ENCODE results near the gene OR2H1. TPM values are rescaled to one million over a fixed set of nuclear protein-coding genes. Genes with fewer than 3 reads are reported as not detected.

Gene OR2H1
- total RNA-seq, 1 donor from 2014 or later, result not detected

GRCh38 chr6:29487131-29487530 is 30.2 kb downstream of the OR2H1 start:
- H3K36me3 ChIP-seq (ENCODE audit: control insufficient read depth, insufficient read depth, low read length), result no peaks in the 10 kb centered on the region
- DNase-seq (ENCODE audit: low read depth), result no peak
- TF ChIP-seq, protein P1, sequence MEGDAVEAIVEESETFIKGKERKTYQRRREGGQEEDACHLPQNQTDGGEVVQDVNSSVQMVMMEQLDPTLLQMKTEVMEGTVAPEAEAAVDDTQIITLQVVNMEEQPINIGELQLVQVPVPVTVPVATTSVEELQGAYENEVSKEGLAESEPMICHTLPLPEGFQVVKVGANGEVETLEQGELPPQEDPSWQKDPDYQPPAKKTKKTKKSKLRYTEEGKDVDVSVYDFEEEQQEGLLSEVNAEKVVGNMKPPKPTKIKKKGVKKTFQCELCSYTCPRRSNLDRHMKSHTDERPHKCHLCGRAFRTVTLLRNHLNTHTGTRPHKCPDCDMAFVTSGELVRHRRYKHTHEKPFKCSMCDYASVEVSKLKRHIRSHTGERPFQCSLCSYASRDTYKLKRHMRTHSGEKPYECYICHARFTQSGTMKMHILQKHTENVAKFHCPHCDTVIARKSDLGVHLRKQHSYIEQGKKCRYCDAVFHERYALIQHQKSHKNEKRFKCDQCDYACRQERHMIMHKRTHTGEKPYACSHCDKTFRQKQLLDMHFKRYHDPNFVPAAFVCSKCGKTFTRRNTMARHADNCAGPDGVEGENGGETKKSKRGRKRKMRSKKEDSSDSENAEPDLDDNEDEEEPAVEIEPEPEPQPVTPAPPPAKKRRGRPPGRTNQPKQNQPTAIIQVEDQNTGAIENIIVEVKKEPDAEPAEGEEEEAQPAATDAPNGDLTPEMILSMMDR (IDR thresholded peaks at IDR 0.05; ENCODE audit: insufficient read depth, low read length, poor library complexity, severe bottlenecking), result no peak
- H3K4me3 ChIP-seq (ENCODE audit: low read depth, low read length), result no peak overlapping the region
- no peaks in the 10 kb centered on the region for H3K27me3 ChIP-seq (ENCODE audit: control insufficient read depth, insufficient read depth, low read length)

DNA sequence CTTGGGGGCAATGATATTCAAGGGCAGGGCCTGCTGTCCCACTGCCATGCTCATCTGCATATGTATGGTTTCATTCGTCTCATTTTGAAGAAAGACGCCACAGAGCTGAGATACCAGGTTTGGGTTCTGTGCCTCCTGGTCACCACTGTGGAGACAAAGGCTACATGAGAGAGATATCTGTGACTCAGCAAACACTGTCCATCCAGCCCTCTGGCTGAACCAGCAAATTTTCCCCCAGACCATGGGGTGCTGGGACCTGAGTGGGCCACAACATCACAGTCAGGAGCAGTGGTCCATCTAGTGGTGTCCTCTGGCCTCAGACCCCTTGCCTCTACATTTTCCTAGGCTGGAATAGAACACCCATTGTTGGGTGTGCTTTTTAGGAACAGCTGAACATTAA is 30.7 kb downstream of the OR2H1 start, which contains the start of gene MAS1L:
Gene MAS1L, minus strand, starts transcription at position 297 of the 400 bp plus-strand sequence. Its CDS starts 54 bp downstream, at position 243.
- DNase-seq (ENCODE audit: low read depth), result no peak
- H3K4me3 ChIP-seq (ENCODE audit: low read depth, low read length), result no peak within 1 kb of the TSS
- TF ChIP-seq, protein P1 (IDR thresholded peaks at IDR 0.05; ENCODE audit: insufficient read depth, low read length, poor library complexity, severe bottlenecking), result no peak
- H3K36me3 ChIP-seq (ENCODE audit: control insufficient read depth, insufficient read depth, low read length), result no peaks in the 10 kb centered on the region
- H3K27me3 ChIP-seq (ENCODE audit: control insufficient read depth, insufficient read depth, low read length), result no peaks in the 10 kb centered on the region

GRCh38 chr6:29488874-29489273 is 31.9 kb downstream of the OR2H1 start:
- DNase-seq (ENCODE audit: low read depth), result no peak
- Histone ChIP-seq H3K4me3 (ENCODE audit: low read depth, low read length) (no peak overlapping the region), H3K27me3 (ENCODE audit: control insufficient read depth, insufficient read depth, low read length) (no peaks in the 10 kb centered on the region), H3K36me3 (ENCODE audit: control insufficient read depth, insufficient read depth, low read length) (no peaks in the 10 kb centered on the region)
- TF ChIP-seq, protein P1 (IDR thresholded peaks at IDR 0.05; ENCODE audit: insufficient read depth, low read length, poor library complexity, severe bottlenecking), result no peak

GRCh38 chr6:29489286-29489685 is 32.3 kb downstream of the OR2H1 start:
- H3K36me3 ChIP-seq (ENCODE audit: control insufficient read depth, insufficient read depth, low read length), result no peaks in the 10 kb centered on the region
- TF ChIP-seq, protein P1 (IDR thresholded peaks at IDR 0.05; ENCODE audit: insufficient read depth, low read length, poor library complexity, severe bottlenecking), result no peak
- DNase-seq (ENCODE audit: low read depth), result no peak
- no peak overlapping the region for H3K4me3 ChIP-seq (ENCODE audit: low read depth, low read length)
- no peaks in the 10 kb centered on the region for H3K27me3 ChIP-seq (ENCODE audit: control insufficient read depth, insufficient read depth, low read length)

DNA sequence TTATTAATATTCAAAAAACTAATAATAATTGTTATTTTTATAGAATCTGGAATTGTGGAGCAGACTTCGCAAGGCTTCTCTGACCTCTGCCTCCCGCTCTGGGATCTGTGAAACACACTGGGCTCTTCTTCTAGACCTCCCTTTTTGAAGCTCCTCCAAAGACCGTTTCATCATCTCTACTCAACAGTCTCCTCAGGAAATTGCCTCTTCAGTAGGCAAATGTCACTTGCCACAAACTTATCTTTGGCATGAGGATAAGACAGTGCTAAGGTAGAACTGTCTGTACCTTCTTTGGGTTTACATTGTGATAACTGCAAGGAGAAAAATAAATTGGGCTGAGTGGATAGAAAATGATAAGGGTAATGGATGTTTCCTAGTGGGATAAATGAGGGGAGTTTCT is 33.1 kb downstream of the OR2H1 start:
- H3K4me3 ChIP-seq (ENCODE audit: low read depth, low read length), result no peak overlapping the region
- TF ChIP-seq, protein P1 (IDR thresholded peaks at IDR 0.05; ENCODE audit: insufficient read depth, low read length, poor library complexity, severe bottlenecking), result no peak
- no peaks in the 10 kb centered on the region for H3K27me3 ChIP-seq (ENCODE audit: control insufficient read depth, insufficient read depth, low read length)
- no peak for DNase-seq (ENCODE audit: low read depth)
- no peaks in the 10 kb centered on the region for H3K36me3 ChIP-seq (ENCODE audit: control insufficient read depth, insufficient read depth, low read length)

DNA sequence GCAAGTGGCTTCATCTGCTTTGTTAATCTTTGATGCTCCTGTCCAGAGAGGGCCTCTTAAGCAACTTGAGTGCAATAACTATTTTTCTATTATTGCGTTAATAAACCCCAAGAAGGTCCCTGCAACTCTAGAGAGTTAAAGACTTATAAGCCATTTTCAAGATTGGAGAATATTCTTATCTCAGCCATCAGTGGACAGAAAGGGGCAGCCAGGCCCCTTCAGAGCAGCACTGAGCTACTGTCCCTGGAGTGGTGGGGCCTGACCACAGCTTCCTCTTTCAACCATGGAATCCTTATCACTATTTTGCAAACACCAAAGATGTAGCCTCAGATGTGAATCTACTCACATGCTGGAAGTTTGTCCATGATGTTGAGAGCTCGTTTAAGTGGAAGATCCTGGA is 33.6 kb downstream of the OR2H1 start:
- Histone ChIP-seq H3K27me3 (ENCODE audit: control insufficient read depth, insufficient read depth, low read length) (no peaks in the 10 kb centered on the region), H3K4me3 (ENCODE audit: low read depth, low read length) (no peak overlapping the region), H3K36me3 (ENCODE audit: control insufficient read depth, insufficient read depth, low read length) (no peaks in the 10 kb centered on the region)
- no peak for DNase-seq (ENCODE audit: low read depth)
- TF ChIP-seq, protein P1 (IDR thresholded peaks at IDR 0.05; ENCODE audit: insufficient read depth, low read length, poor library complexity, severe bottlenecking), result no peak

All from kidney epithelial cell (primary cell).